DMS114 treated with DMSO at 0.1 percent for 48 hours (cell line): ENCODE measurements around the gene NIP7.
A peak's percentile ranks its signal among the peaks of the same experiment; 100 is the strongest.

Source experiments
- DNase-seq: peaks from one replicate; lab custom pipeline; 2025; ENCODE audit not compliant: unreplicated experiment; lab: John Stamatoyannopoulos, UW

NIP7 gene

DNA sequence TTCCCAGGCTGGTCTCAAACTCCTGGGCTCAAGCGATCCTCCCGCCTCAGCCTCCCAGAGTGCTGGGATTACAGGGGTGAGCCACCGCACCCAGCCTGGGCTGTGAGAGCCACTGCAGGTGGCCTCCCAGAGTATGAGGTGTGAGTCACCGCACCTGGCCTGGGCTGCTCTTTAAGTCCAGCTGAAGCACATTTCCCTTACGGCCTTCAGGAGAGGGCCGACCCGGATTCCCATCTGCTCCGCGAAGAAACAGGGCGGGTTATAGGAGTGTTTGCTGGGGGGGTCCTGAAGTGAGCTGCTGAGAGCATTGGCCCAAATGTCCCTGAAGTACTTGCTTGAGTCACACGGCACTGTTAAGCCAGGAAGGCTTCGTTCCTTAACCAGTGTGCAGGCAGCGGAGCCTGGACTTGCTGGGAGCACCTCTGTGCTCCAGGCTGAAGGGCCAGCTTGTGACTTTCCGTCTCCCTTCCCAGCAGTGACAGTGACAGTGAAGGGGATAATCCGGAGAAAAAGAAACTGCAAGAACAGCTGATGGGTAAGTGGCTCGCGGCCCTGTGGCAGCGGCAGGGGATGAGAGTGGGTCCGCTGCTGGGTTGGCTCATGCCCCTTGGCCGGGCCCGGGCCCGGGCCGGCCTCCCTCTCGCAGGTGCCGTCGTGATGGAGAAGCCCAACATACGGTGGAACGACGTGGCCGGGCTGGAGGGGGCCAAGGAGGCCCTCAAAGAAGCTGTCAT, 21.2 kb upstream of the NIP7 start:
- no peak for DNase-seq

DNA sequence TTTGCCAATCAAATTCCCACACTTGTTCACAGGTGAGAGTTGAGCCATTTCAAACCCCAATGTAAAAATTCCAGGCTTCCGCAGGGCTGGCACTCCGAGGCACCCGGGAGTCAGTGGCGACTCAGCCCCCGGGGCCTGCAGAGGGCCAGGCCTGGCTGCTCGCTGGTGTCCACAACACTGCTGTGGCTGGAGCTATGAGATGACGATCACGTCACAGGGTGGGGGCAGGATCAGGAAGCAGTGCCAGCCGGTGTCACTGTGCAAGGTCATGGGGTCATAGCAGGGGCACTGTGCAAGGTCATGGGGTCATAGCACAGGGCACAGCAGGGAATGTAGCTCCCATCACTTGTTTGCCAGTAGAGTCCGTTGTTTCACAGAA, 20.7 kb upstream of the NIP7 start:
- no peak for DNase-seq

DNA sequence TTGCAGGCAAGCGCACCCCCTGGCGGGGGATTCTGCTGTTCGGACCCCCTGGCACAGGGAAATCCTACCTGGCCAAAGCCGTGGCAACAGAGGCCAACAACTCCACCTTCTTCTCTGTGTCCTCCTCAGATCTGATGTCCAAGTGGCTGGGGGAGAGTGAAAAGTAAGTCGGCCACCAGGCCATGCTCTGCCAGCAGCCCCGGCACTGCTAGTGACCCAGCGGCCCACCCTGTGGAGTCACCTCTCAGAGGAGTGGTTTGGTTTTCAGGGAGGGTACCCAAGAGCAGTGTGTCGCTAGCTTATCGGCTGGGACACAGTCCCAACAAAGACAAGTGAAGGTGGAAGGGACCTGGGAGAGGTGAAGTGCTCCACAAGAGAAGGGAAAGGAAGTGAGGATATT, 20.2 kb upstream of the NIP7 start:
- DNase-seq, result no peak

DNA sequence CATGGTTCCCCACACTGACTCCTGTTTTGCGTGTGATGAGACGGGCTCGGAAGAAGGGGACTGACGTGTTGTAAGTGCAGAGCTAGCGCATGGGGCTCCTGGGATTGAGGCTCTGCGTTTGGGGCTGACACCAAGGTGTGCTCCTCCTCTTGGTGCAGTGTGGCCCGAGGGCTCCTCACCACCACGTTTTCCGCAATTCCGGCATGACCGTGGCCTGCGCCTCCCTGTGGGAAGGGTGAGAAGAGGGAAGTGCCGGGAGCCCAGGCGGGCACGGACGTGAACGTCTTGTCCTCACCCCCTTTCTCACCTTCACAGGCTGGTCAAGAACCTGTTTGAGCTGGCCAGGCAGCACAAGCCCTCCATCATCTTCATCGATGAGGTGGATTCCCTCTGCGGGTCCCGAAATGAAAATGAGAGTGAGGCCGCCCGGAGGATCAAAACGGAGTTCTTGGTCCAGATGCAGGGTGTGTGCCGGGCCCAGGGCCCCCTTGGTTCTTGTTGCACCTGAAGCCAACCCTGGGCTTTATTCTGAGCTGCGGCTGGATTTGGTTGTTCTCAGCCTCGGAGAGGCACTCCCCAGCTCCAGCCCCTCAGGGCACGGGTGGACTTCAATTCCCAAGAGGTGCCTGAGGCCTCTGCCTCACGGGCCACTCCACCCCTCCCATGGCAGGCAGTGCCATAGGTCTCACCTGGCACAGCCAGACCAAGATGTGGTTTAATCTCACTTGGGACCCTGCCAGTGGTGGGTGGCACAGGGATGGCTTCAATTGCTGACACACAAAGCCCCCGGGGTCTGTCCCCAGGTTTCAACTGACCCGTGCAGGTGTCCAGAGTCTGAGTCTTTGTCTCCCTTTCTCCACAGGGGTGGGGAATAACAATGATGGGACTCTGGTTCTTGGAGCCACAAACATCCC, 19.5 kb upstream of the NIP7 start:
- DNase-seq, result no peak

DNA sequence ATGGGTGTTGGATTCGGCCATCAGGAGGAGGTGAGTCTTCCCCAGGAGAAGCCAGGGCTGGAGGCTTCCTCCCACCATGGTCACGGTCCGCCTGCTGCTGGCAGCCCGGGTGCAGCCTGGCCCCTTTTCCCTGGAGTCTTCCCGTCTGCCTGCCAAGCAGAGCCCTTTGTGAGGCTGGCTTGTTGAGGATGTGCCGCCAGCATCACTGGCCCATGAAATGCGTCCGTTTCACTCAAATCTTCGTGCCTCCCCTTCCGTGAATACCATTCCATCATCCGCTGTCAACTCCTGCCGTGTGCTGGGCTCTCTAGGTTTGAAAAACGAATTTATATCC, 18.9 kb upstream of the NIP7 start:
- no peak for DNase-seq

DNA sequence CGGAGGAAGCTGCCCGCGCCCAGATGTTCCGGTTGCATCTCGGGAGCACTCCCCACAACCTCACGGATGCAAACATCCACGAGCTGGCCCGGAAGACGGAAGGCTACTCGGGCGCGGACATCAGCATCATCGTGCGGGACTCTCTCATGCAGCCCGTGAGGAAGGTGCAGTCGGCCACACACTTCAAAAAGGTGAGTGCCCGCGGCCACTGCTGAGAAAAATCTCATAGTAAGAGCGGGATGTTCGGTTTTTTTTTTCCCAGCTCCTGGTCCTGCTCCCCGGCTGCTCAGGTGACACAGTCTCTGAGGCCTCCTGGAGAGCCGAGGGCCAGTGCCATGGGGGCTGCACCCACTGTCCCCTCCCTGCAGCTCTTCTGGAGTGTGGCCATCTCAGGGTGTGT, 18.5 kb upstream of the NIP7 start:
- DNase-seq, result no peak

DNA sequence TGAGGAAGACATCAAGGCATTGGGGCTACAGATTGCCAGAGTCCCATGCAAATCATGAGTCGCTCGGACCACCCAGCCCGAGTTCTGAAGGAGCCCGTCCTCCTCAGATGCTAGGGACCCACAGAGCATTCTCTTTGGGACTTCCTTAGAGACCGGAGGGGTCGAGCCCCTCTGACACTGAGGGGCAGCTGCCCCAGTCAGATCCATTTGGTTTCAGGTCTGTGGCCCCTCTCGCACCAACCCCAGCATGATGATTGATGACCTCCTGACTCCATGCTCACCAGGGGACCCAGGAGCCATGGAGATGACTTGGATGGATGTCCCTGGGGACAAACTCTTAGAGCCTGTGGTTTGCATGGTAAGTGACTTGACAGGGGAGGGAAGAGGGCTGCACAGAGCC, 17.2 kb upstream of the NIP7 start:
- DNase-seq, result no peak

DNA sequence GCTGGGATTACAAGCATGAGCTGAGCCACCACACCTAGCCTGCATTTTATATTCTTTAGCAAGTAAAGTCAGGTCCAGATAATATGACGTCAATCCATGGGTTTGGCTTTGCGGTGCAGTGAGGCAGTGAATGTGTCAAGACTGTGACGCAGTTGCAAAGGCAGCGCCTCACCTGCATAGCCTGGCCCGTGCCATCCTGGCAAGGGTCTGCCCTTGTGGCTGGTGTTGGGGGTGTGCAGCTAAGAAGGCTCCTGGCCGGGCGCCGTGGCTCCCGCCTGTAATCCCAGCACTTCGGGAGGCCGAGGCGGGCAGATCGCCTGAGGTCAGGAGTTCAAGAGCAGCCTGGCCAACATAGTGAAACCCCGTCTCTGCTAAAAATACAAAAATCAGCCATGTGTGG, 16.2 kb upstream of the NIP7 start:
- no peak for DNase-seq

DNA sequence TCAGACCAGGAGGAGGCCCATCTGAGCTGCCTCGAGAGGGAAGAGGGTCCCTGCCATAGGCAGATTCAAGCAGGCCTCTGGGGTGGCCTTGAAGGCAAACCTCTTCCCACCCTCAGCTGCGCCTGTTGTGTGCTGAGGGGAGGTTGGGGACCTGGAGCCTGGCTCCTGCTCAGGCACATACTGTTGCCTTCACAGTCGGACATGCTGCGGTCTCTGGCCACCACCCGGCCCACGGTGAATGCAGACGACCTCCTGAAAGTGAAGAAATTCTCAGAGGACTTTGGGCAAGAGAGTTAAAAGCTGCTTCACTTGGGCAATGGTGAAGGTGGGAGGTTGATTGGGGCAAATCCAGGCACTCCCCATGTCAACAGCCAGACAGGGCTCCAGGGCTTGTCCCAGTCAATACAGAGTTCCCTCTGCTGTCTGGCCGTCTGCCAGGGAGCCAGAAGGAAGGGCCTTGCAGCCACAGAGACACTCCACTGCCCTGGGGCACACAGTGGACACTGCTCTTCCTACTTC, 15.5 kb upstream of the NIP7 start:
- no peak for DNase-seq

DNA sequence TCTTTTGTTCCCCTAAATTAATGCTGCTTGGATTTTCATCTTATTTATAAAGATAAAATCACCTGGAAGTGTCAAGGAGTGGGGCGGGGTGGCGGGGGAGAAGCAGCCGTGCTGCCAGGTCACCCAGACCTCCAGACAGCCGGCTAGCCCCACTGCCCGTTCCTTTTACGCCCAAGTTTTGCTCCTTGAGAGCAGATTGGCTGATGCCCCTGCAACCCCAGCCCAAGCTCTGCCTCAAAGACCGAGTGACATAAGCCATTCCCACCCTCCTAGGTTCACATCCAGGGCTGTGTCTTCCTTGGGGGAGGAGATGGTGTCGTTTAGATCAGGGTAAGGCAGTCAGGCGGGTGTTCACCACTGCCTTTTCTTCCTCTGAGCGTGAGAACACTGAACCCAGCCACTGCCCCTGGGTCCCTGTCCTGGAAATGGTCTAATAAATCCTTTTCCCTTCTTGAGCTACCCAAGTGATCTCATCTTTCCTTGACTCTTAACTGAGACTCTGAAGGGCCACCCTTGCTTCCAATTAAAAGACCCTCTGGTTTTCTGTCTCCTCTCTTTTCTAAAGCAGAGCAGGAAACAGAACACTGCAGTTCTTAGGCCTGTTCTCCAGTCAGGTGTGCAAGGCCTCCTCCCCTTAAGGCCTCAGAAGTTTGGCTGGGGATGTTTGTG, 14.9 kb upstream of the NIP7 start:
- no peak for DNase-seq

DNA sequence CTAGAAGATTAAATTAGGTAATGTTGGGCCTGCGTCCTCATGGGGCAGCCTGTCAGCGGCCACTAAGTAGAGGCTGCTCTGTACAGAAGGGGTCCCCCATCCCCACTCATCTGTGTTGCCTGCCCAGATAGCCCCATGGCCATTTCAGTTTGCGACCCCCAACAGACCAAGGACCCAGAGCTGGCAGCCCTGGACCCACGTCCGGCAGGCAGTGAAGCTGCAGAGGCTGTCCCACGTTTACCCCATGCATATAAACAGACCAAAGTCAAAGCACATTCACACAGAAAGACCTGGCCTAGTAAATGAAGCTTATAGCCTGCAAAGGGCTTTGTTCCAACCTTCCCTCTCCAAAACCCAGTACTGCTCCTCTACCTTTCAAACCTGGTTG, 13.8 kb upstream of the NIP7 start:
- DNase-seq, result no peak

DNA sequence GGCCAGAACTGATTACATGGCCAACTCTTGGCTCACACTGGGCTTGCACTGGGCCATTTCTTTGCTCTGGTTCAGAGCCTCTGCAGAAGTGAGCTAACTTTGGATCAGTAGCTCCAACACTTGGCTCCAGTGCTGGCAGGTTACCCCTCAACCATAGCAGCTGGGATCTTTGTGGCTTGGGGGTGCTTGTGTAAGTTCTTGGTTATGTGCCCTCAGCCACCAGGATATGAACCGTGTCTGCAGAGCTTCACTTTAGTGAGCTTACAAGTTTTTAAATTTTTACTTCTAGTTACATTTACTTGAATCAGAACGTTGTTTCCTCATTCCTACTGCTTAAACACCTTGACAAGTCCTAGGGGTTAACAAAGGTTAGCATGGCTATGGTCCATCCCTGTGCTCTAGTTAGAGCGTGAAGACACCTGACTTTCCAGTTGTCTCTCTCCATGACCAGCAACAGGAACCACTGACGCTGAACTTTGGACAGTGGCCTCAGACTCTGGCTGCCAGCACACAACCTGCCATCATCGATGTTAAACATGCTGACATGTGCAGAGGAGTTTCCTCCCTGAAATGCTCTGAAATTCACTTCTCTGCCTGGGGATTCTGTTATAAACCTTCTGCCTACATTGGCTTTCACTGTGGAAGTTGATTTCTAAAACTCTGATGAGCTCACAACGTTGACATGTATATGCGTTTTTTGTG, 13.2 kb upstream of the NIP7 start:
- DNase-seq, result no peak

DNA sequence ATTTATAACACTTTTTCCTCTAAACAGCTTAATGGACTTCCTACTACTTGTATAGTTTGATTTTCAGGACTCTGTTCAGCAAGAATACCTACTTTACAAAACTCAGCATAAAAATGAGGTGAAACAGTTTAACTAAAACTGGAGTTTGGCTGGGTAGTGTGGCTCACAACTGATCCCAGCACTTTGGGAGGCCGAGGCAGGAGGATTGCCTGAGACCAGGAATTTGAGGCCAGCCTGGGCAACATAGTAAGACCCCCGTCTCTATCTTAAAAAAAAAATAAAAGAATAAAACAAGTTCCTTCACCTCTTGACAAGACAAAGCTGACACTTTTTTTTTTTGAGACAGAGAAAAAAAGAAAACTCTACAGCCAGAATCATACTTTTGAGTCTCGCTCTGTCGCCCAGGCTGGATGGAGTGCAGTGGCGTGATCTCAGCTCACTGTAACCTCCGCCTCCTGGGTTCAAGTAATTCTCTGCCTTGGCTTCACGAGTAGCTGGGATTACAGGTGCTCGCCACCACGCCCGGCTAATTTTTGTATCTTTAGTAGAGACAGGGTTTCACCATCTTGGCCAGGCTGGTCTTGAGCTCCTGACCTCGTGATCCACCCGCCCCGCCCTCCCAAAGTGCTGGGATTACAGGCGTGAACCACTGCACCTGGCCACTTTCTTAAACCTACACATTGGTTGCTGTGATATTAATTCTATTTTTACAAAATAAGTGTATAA, 11.8 kb upstream of the NIP7 start:
- no peak for DNase-seq

DNA sequence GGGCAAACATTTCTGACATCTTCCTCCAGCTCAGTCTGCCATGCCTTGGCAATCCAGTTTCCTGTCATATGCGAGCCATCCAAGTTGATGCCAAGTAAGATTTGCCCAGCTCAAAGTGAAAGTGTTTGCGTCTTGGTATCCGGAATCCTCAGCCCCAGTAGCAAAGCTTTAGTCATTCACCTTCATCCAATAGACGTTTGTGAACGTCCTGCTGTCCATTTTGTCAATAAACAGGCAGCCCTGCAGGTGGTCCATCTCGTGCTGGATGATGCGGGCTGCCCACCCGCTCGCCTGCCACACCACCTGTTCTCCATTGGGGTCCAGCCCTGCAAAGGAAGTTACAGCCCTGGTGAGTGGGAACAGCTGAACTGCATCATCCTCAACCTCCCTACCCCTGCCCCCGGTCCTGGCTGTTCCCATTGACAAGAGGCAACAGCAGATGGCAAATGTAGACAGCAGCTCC, 10.7 kb upstream of the NIP7 start:
- no peak for DNase-seq

DNA sequence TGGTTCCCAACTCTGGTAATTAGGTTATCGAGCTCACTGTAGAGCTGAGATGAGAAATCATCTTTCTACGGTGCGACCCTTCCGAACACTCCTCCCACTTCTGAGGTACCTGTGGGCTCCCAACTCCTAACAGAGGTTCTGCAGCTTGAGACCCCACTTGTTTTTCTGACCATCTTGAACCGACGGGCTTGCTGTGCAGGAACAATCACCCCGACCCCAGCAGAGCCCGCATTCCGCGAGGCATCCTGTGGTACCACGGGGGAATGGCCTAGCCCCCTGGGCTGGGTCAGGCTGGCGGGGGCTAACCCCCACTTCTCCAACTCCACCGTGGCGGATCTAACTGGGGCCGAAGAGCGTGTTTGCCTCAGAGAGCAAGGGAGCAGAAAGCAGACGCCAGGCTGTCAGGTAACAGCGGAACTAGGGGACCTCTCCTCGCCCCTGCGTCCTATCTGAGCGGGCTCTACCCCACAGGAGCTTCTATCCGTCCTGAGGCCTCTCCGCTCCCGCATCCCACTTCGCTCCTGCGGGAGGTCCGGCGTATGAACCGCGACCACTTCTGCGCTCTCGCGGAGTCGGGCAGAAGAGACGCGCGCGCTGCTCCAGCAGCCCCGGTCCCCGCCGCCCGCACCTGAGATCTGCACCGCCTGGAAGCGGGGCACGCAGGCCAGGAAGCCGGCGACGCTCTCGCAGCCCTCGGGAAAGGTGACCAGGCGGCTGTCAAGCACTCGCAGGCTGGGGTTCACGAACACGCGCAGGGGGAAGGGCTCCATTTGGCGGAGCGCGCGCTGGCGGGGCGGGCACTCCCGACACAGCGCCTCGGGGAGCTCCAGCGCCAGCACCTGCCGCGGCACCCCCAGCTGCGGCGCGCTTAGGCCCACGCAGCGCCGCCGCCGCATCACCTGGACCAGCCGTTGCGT, 9.9 kb upstream of the NIP7 start:
- no peak for DNase-seq

DNA sequence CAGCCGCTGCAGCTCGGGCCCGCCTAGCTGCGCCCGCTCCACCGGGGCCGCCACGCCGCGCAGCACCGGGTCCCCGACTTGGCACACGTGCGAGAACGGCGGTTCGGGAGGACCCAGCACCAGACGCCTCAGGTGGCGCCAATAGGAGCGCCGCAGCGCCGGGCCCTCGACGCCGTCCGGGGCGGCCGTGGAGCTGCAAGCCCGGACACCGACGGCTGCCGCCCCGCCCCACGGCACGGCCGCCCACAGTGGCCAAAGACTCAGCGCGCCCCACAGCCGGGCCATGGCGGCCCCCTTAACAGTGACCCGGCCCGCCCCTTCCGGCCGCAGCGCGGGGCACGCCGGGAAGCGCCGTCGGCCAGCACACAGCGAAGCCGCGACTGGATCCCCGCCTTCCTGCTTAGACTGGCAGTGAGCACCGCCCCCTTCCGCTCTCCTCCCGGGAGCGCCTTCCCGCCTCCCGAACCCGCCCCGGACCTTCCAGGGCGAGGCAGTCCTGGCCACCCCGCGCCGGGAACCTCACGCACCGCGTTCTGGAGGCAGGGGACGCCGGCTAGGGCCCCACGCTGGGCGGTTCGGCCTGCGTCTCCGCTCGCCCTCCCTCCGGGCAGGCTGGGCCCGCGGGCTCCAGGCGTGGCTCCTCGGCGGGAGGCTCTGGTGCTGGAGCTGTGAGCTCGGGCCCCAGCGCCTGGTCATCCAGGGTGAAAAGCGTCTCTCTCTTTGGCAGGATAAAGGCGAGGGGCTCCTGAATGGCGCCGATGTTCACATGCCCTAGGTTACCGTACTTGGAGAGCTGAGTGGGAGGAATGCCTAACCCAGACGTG, 9.1 kb upstream of the NIP7 start, which contains the start of gene PDF:
PDF (minus strand) TSS at position 303 of the 824 bp plus-strand sequence; CDS start at position 285, 18 bp downstream.
- DNase-seq, result peak; percentile 88

DNA sequence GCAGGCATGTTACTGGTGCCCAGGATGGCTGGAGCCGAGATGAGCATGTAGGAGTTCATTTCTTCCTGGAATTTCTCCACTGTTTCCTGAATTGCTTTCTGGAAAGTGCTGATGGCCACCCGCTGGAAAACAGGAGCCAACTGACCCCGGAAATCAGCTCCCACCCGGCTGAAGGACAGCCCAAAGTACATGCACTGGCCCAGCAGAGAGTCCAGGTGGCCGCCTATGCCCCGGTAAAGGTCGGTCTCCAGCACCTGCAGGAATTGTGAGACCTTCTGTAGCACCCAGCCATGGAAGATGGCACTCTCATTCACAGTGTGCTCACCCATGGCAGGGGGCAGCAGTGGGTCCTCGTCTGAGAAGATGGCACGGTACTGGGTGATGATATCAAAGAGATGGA, 4.9 kb upstream of the NIP7 start:
- no peak for DNase-seq

DNA sequence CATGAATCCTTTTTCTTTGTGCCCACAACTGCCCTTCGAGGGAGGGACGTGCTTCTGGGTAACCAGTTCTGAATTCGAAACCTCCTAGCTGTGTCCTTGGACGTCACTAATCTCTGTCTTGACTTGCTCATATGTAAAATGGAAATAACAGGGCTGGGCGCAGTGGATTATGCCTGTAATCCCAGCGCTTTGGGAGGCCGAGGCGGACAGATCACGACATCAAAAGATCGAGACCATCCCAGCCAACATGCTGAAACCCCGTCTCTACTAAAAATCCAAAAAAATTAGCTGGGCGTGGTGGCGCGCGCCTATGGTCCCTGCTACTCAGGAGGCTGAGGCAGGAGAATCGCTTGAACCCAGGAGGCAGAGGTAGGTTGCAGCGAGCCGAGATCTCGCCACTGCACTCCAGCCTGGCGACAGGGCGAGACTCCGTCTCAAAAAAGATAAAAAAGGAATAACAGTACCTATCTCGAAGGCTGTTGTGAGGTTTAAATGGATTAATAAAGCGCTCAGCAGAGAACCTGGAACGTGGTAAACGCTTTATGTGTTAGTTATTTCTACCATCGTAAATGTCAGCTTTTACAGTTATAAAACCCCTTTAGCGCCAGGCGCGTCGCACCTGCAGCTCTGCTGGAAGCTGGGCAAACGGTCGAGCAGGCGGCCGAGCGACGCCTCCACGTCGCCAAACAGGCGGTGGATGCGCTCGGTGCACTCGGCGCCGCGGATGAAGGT, 849 bp upstream of the NIP7 start:
- no peak for DNase-seq
